B cell (primary cell): Measurements from ENCODE around the gene RHOBTB1. TPM values are rescaled to one million over a fixed set of nuclear protein-coding genes. Genes with fewer than 3 reads are reported as not detected.

Experiments used
- ATAC-seq: fragments of 200-7000 bp; cut with Tn5 transposase; one replicate; pipeline ENCODE4 v1.10.0; 2021; ENCODE audit warnings: low read depth, mild to moderate bottlenecking, moderate number of reproducible peaks, moderate library complexity
- CTCF ChIA-PET: fragments of 350-600 bp; sonication (Branson Sonifier 250); formaldehyde crosslinking; loops from one replicate; lab custom pipeline; 2021; ENCODE audit warnings: antibody characterized with exemption, inconsistent platforms; lab: Charles Lee
- POLR2A ChIA-PET: fragments of 350-600 bp; sonication (Branson Sonifier 250); formaldehyde crosslinking; loops from one replicate; lab custom pipeline; 2021; ENCODE audit warnings: antibody characterized with exemption; lab: Charles Lee
- DNase-seq: peaks from one replicate; pipeline ENCODE4 v3.0.0; 2013
- H2AFZ ChIP-seq: 2 replicates; pipeline ENCODE4 v1.6.1; 2012; ENCODE audit warnings: mild to moderate bottlenecking, low read depth, low read length; ENCODE audit not compliant: insufficient read depth, poor library complexity, severe bottlenecking
- H3K27ac ChIP-seq, 2 donors: 1 replicate in 1 of 2; 2 replicates in 1 of 2; pipeline ENCODE4 v1.5.1; 2012 to 2013; ENCODE audit warnings: low read length in 2 of 2, mild to moderate bottlenecking in 2 of 2, moderate library complexity in 1 of 2
- H3K27me3 ChIP-seq, 4 experiments: fragments of 200-600 bp in 1 of 4; sonication (generic) in 1 of 4; replicated peaks in 1 of 4; 1 replicate in 2 of 4; 2 replicates in 2 of 4; pipeline versions ENCODE4 v1.6.1 to v1.7.0; 2013 to 2016; ENCODE audit warnings: low read length in 3 of 4, mild to moderate bottlenecking in 2 of 4, mixed read lengths in 1 of 4, moderate library complexity in 1 of 4; ENCODE audit not compliant: insufficient read depth in 4 of 4, control insufficient read depth in 3 of 4; ENCODE audit errors: control extremely low read depth in 1 of 4
- H3K36me3 ChIP-seq, 2 experiments: replicated peaks in 1 of 2; 1 replicate in 1 of 2; 2 replicates in 1 of 2; pipeline versions ENCODE4 v1.6.1 to v1.7.1; 2013; ENCODE audit warnings: low read length in 1 of 2; ENCODE audit not compliant: insufficient read depth in 2 of 2, control insufficient read depth in 1 of 2; ENCODE audit errors: control extremely low read depth in 1 of 2, extremely low read depth in 1 of 2
- H3K4me1 ChIP-seq, 2 donors: fragments of 200-600 bp in 1 of 2; sonication (generic) in 1 of 2; 1 replicate in 1 of 2; 2 replicates in 1 of 2; pipeline versions ENCODE4 v1.5.1 to v1.6.1; 2013 to 2017; ENCODE audit warnings: low read length in 2 of 2; ENCODE audit not compliant: control insufficient read depth in 2 of 2, insufficient read depth in 2 of 2
- H3K4me2 ChIP-seq: replicated peaks from 2 replicates; pipeline ENCODE3; 2012; ENCODE audit warnings: mild to moderate bottlenecking, low read depth, low read length; ENCODE audit not compliant: poor library complexity, severe bottlenecking
- H3K4me3 ChIP-seq, 5 experiments: fragments of 200-600 bp in 1 of 5; sonication (generic) in 1 of 5; 1 replicate in 3 of 5; 2 replicates in 2 of 5; pipeline versions ENCODE4 v1.5.1 to v1.7.0; 2011 to 2016; ENCODE audit warnings: low read length in 4 of 5, mild to moderate bottlenecking in 4 of 5, low read depth in 2 of 5, control low read depth in 1 of 5, moderate library complexity in 1 of 5; ENCODE audit not compliant: insufficient read depth in 1 of 5; ENCODE audit errors: control extremely low read depth in 1 of 5, extremely low read depth in 1 of 5
- H3K79me2 ChIP-seq: fragments of 200-600 bp; sonication (generic); one replicate; pipeline ENCODE4 v1.6.0; 2016; ENCODE audit warnings: low read length; ENCODE audit not compliant: control insufficient read depth, insufficient read depth
- H3K9ac ChIP-seq: fragments of 200-600 bp; sonication (generic); 2 replicates; pipeline ENCODE4 v1.6.1; 2017; ENCODE audit warnings: mild to moderate bottlenecking, low read length, moderate library complexity
- H3K9me3 ChIP-seq, 3 donors: one replicate each; pipeline versions ENCODE4 v1.6.1 to v1.7.1; 2013; ENCODE audit warnings: low read length in 2 of 3; ENCODE audit not compliant: control insufficient read depth in 2 of 3, insufficient read depth in 1 of 3; ENCODE audit errors: control extremely low read depth in 1 of 3
- H4K20me1 ChIP-seq: 2 replicates; pipeline ENCODE4 v1.6.0; 2012; ENCODE audit warnings: mild to moderate bottlenecking, low read length; ENCODE audit not compliant: insufficient read depth, control insufficient read depth, poor library complexity, severe bottlenecking
- H3K27ac Mint-ChIP-seq: one replicate; pipeline ENCODE4 v1.8.0; 2021; ENCODE audit warnings: mixed read lengths
- H3K27me3 Mint-ChIP-seq: one replicate; pipeline ENCODE4 v1.8.0; 2021; ENCODE audit warnings: mixed read lengths
- H3K4me1 Mint-ChIP-seq: one replicate; pipeline ENCODE4 v1.8.0; 2021; ENCODE audit warnings: mixed read lengths
- H3K4me3 Mint-ChIP-seq: one replicate; pipeline ENCODE4 v1.8.0; 2021; ENCODE audit warnings: mixed read lengths
- H3K9me3 Mint-ChIP-seq: one replicate; pipeline ENCODE4 v1.8.0; 2022; ENCODE audit warnings: mixed read lengths; ENCODE audit not compliant: insufficient read depth
- CTCF ChIP-seq: fragments of 200-600 bp; IDR thresholded peaks from one replicate; pipeline ENCODE4 v1.8.0; 2022; ENCODE audit warnings: antibody characterized with exemption, mild to moderate bottlenecking
- EZH2 ChIP-seq: IDR thresholded peaks from 2 replicates; pipeline ENCODE4 v1.6.1; 2012; ENCODE audit warnings: borderline replicate concordance, low read depth, mild to moderate bottlenecking, moderate library complexity, low read length; ENCODE audit not compliant: insufficient read depth, poor library complexity, severe bottlenecking
- whole genome bisulfite sequencing: methylation state at CpG from one replicate; pipeline ENCODE4 v1.1.5; 2013; ENCODE audit warnings: missing lambda C conversion rate; ENCODE audit not compliant: insufficient coverage; 5-methylcytosine and 5-hydroxymethylcytosine counted together
- intact Hi-C: fragments of 100-400 bp; cut with micrococcal nuclease; formaldehyde crosslinking; loops from one replicate; pipeline ENCODE4 v1.10.0; 2022
- polyA plus RNA-seq: library from polyadenylated mRNA; depleted of rRNA; stranded (reverse); fragments of >200 nt; gene quantifications from 2 replicates; pipeline ENCODE4 v1.2.3, GENCODE V29; 2012
- total RNA-seq, 2 donors: library from RNA; stranded (reverse); fragments of 120-200 nt in 1 of 2; gene quantifications; 1 replicate in 1 of 2; 2 replicates in 1 of 2; pipeline versions ENCODE4 v1.2.3 to v1.2.4, GENCODE V29; 2013 to 2022

RHOBTB1 gene
- total and polyA plus RNA-seq, 2 donors (not counting 1 experiment from before 2014, with no cell fraction given): 0.07 to 0.60 TPM

- DNase-seq (no peak), ATAC-seq (no peak)
- Mint-ChIP-seq H3K27ac (no peak overlapping the region), H3K4me1 (peaks cover 11% of the 10 kb centered on the region), H3K4me3 (no peak overlapping the region), H3K9me3 (no peaks in the 10 kb centered on the region), H3K27me3 (peaks cover 15% of the 10 kb centered on the region)
- Histone ChIP-seq H3K27ac (no peak overlapping the region), H3K9ac (no peak overlapping the region), H3K36me3 (no peaks in the 10 kb centered on the region), H3K27me3 (no peaks in the 10 kb centered on the region), H3K79me2 (no peaks in the 10 kb centered on the region), H4K20me1 (no peaks in the 10 kb centered on the region), H3K4me2 (no peak overlapping the region), H3K4me1 (peaks cover 6 to 7% of the 10 kb centered on the region in 2 donors), H2AFZ (no peak overlapping the region), H3K4me3 (no peak overlapping the region), H3K9me3 (no peaks in the 10 kb centered on the region)
- TF ChIP-seq EZH2 (no peak), CTCF (no peak)
- POLR2A ChIA-PET: no interaction called here
- intact Hi-C loops: no loop called here
- 83% methylated on average over 1 of the region's 2 CpGs for WGBS
- CTCF ChIA-PET: no interaction called here
Observed at GRCh38 chr10:60955957-60956425, 12.0 kb upstream of the RHOBTB1 start.

GRCh38 chr10:60955316-60955715 lies 11.3 kb upstream of the RHOBTB1 start:
- TF ChIP-seq EZH2: no peak
- TF ChIP-seq CTCF: no peak
- Mint-ChIP-seq H3K27ac (no peak overlapping the region), H3K27me3 (peaks cover 15% of the 10 kb centered on the region), H3K4me1 (peaks cover 4% of the 10 kb centered on the region), H3K9me3 (no peaks in the 10 kb centered on the region), H3K4me3 (no peak overlapping the region)
- H2AFZ ChIP-seq: no peak overlapping the region
- H3K9ac ChIP-seq: no peak overlapping the region
- H3K4me2 ChIP-seq: no peak overlapping the region
- DNase-seq: no peak
- ChIA-PET POLR2A (no interaction called here), CTCF (no interaction called here)
- H3K36me3 ChIP-seq: no peaks in the 10 kb centered on the region
- no peaks in the 10 kb centered on the region for H3K9me3 ChIP-seq
- no peak overlapping the region for H3K27ac ChIP-seq
- ATAC-seq: no peak
- no peaks in the 10 kb centered on the region for H4K20me1 ChIP-seq
- H3K4me3 ChIP-seq: no peak overlapping the region
- peaks cover 0 to under 1% of the 10 kb centered on the region in 2 donors for H3K4me1 ChIP-seq
- H3K79me2 ChIP-seq: no peaks in the 10 kb centered on the region
- intact Hi-C loops: no loop called here
- H3K27me3 ChIP-seq: no peaks in the 10 kb centered on the region
